HCT116 (cell line): ENCODE data around the gene RSRC1. TPM values are rescaled to one million over a fixed set of nuclear protein-coding genes. Genes with fewer than 3 reads are reported as not detected.

Experiments
- ATAC-seq: fragments of 200-7000 bp; cut with Tn5 transposase; 2 replicates; pipeline ENCODE4 v1.9.1; 2020; ENCODE audit warnings: mild to moderate bottlenecking, moderate library complexity
- BruUV-seq: library from RNA; stranded (reverse); fragments of 400-500 nt; replicated peaks from 2 replicates; lab custom pipeline; 2021; lab: Mats Ljungman, UMichigan
- CTCF ChIA-PET: fragments of 300-600 bp; sonication (Branson Sonifier 250); formaldehyde crosslinking; loops from one replicate; lab custom pipeline; 2021; ENCODE audit warnings: antibody characterized with exemption; lab: Charles Lee
- POLR2A ChIA-PET: fragments of 300-600, 350-600 bp; sonication (Branson Sonifier 250); formaldehyde crosslinking; loops from one replicate; lab custom pipeline; 2021; ENCODE audit warnings: antibody characterized with exemption; lab: Charles Lee
- RAD21 ChIA-PET, 2 experiments: fragments of 300-600 bp; sonication (Branson Sonifier 250); formaldehyde crosslinking; loops; one replicate each; lab custom pipeline; 2023; ENCODE audit warnings: low total read pairs in 2 of 2; ENCODE audit not compliant: uncharacterized antibody in 2 of 2, unreplicated experiment in 2 of 2, low non-redundant PET in 1 of 2; lab: Charles Lee
- DNase-seq: peaks from one replicate; pipeline ENCODE4 v3.0.0-alpha.2; 2010; ENCODE audit warnings: low read depth, low spot score
- H2AFZ ChIP-seq: fragments of 200-600 bp; shearing (Covaris generic), sonication (generic); 2 replicates; pipeline ENCODE4 v1.6.1; 2017; ENCODE audit warnings: low read depth, mixed run types, mixed read lengths, antibody characterized with exemption, low read length; ENCODE audit not compliant: poor library complexity, severe bottlenecking
- H3K27ac ChIP-seq: 2 replicates; pipeline ENCODE4 v1.5.1; 2012; ENCODE audit warnings: low read depth, low read length
- H3K27me3 ChIP-seq: fragments of 200-600 bp; sonication (generic); 2 replicates; pipeline ENCODE4 v1.6.1; 2016; ENCODE audit warnings: mixed run types, low read length, mixed read lengths; ENCODE audit not compliant: insufficient read depth
- H3K36me3 ChIP-seq, 2 experiments: fragments of 200-500 bp in 1 of 2; fragments of 200-600 bp in 1 of 2; sonication (Bioruptor generic) in 1 of 2; sonication (generic) in 1 of 2; 2 replicates each; pipeline versions ENCODE4 v1.5.1 to v1.6.1; 2014 to 2016; ENCODE audit warnings: low read length in 2 of 2, inconsistent platforms in 1 of 2, mixed read lengths in 1 of 2, mixed run types in 1 of 2; ENCODE audit not compliant: insufficient read depth in 2 of 2, control insufficient read depth in 1 of 2
- H3K4me1 ChIP-seq, 2 experiments: fragments of 200-600 bp in 1 of 2; sonication (generic) in 1 of 2; 2 replicates each; pipeline versions ENCODE4 v1.5.1 to v1.6.1; 2012 to 2017; ENCODE audit warnings: low read length in 2 of 2, inconsistent platforms in 1 of 2, mild to moderate bottlenecking in 1 of 2, mixed read lengths in 1 of 2, mixed run types in 1 of 2, moderate library complexity in 1 of 2; ENCODE audit not compliant: insufficient read depth in 2 of 2, control insufficient read depth in 1 of 2
- H3K4me2 ChIP-seq: fragments of 200-600 bp; sonication (generic); 2 replicates; pipeline ENCODE4 v1.6.1; 2017; ENCODE audit warnings: mixed run types, low read length, mixed read lengths
- H3K4me3 ChIP-seq, 2 experiments: fragments of 200-600 bp in 1 of 2; sonication (generic) in 1 of 2; replicated peaks in 1 of 2; 2 replicates each; pipeline ENCODE4 v1.5.1; 2011 to 2016; ENCODE audit warnings: low read length in 2 of 2, control low read depth in 1 of 2, low read depth in 1 of 2, mild to moderate bottlenecking in 1 of 2, mixed read lengths in 1 of 2, mixed run types in 1 of 2
- H3K79me2 ChIP-seq: fragments of 200-600 bp; sonication (generic); 2 replicates; pipeline ENCODE4 v1.6.1; 2017; ENCODE audit warnings: mild to moderate bottlenecking, mixed run types, low read length, moderate library complexity, mixed read lengths; ENCODE audit not compliant: insufficient read depth
- H3K9ac ChIP-seq: fragments of 200-600 bp; sonication (generic); 2 replicates; pipeline ENCODE4 v1.6.1; 2016; ENCODE audit warnings: low read length, mixed read lengths
- H3K9me2 ChIP-seq: fragments of 200-600 bp; sonication (generic), shearing (Covaris generic); 2 replicates; pipeline ENCODE4 v1.6.1; 2017; ENCODE audit warnings: mixed run types, mild to moderate bottlenecking, moderate library complexity; ENCODE audit not compliant: insufficient read depth
- H3K9me3 ChIP-seq, 2 experiments: fragments of 200-500 bp in 1 of 2; fragments of 200-600 bp in 1 of 2; sonication (Bioruptor generic) in 1 of 2; sonication (generic) in 1 of 2; 2 replicates each; pipeline ENCODE4 v1.6.1; 2014 to 2017; ENCODE audit warnings: low read length in 2 of 2, mixed read lengths in 2 of 2, inconsistent platforms in 1 of 2, low read depth in 1 of 2, mild to moderate bottlenecking in 1 of 2, mixed run types in 1 of 2, moderate library complexity in 1 of 2; ENCODE audit not compliant: control insufficient read depth in 1 of 2, insufficient read depth in 1 of 2
- H4K20me1 ChIP-seq: fragments of 200-600 bp; sonication (generic), shearing (Covaris generic); 2 replicates; pipeline ENCODE4 v1.6.1; 2017; ENCODE audit warnings: mixed run types, mild to moderate bottlenecking, moderate library complexity; ENCODE audit not compliant: insufficient read depth
- CBX3 ChIP-seq: IDR thresholded peaks from 2 replicates; pipeline ENCODE4 v1.6.1; 2012; ENCODE audit warnings: low read depth
- CEBPB ChIP-seq: IDR thresholded peaks from 2 replicates; pipeline ENCODE4 v1.6.1; 2012; ENCODE audit warnings: low read depth
- CTCF ChIP-seq, 3 experiments: fragments of 200-600 bp in 1 of 3; sonication (generic) in 1 of 3; IDR thresholded peaks in 2 of 3; conservative IDR thresholded peaks in 1 of 3; 2 replicates each; pipeline ENCODE4 v1.5.1; 2012 to 2017; ENCODE audit warnings: low read depth in 2 of 3, low read length in 2 of 3, antibody characterized with exemption in 1 of 3, borderline replicate concordance in 1 of 3, control low read depth in 1 of 3, mild to moderate bottlenecking in 1 of 3, mixed read lengths in 1 of 3, mixed run types in 1 of 3, moderate library complexity in 1 of 3; ENCODE audit not compliant: insufficient read depth in 1 of 3
- EZH2 ChIP-seq: fragments of 200-600 bp; sonication (generic); IDR thresholded peaks from 2 replicates; pipeline ENCODE4 v1.6.1; 2017; ENCODE audit warnings: antibody characterized with exemption, mixed run types
- EZH2phosphoT487 ChIP-seq: fragments of 200-600 bp; IDR thresholded peaks from 2 replicates; pipeline ENCODE4 v1.6.1; 2018; ENCODE audit warnings: antibody characterized with exemption, borderline replicate concordance
- POLR2A ChIP-seq: IDR thresholded peaks from 2 replicates; pipeline ENCODE4 v1.7.0; 2011; ENCODE audit warnings: borderline replicate concordance; ENCODE audit not compliant: insufficient read depth, insufficient read length; ENCODE audit errors: extremely low read depth
- POLR2AphosphoS5 ChIP-seq: IDR thresholded peaks from 2 replicates; pipeline ENCODE4 v1.6.1; 2011; ENCODE audit warnings: mild to moderate bottlenecking, low read depth, low read length, moderate library complexity
- RAD21 ChIP-seq: IDR thresholded peaks from 2 replicates; pipeline ENCODE4 v1.6.1; 2012; ENCODE audit warnings: low read depth, mild to moderate bottlenecking
- SIN3A ChIP-seq: IDR thresholded peaks from 2 replicates; pipeline ENCODE4 v1.6.1; 2012; ENCODE audit warnings: low read depth
- SP1 ChIP-seq: IDR thresholded peaks from 2 replicates; pipeline ENCODE4 v1.6.1; 2012; ENCODE audit warnings: low read depth
- SRF ChIP-seq: IDR thresholded peaks from 2 replicates; pipeline ENCODE4 v1.6.1; 2012; ENCODE audit warnings: low read depth
- TCF7L2 ChIP-seq: IDR thresholded peaks from 2 replicates; pipeline ENCODE4 v1.7.0; 2011; ENCODE audit warnings: borderline replicate concordance, inconsistent platforms; ENCODE audit not compliant: insufficient read depth, insufficient read length; ENCODE audit errors: extremely low read depth
- YY1 ChIP-seq: IDR thresholded peaks from 2 replicates; pipeline ENCODE4 v1.6.1; 2011; ENCODE audit warnings: low read length, low read depth, moderate library complexity, mild to moderate bottlenecking; ENCODE audit not compliant: insufficient replicate concordance; ENCODE audit errors: extremely low read depth
- ZNF274 ChIP-seq: fragments of 200-500 bp; sonication (Bioruptor generic); IDR thresholded peaks from 2 replicates; pipeline ENCODE4 v1.6.1; 2014; ENCODE audit warnings: mild to moderate bottlenecking, low read depth, low read length, inconsistent platforms
- intact Hi-C: fragments of 100-400 bp; cut with micrococcal nuclease; formaldehyde crosslinking; loops from 2 replicates; pipeline ENCODE4 v1.10.0; 2022
- total RNA-seq: library from RNA; stranded (reverse); gene quantifications from one replicate; pipeline ENCODE4 v1.2.1, GENCODE V29; 2021; ENCODE audit not compliant: unreplicated experiment
- TF ChIP-seq, protein P1 (sequence below): IDR thresholded peaks from 2 replicates; pipeline ENCODE4 v1.6.1; 2012
- TF ChIP-seq, protein P2 (sequence below): IDR thresholded peaks from 2 replicates; pipeline ENCODE4 v1.6.1; 2012
- TF ChIP-seq, protein P3 (sequence below): IDR thresholded peaks from 2 replicates; pipeline ENCODE4 v1.6.1; 2011; ENCODE audit warnings: mild to moderate bottlenecking, low read length, moderate library complexity; ENCODE audit not compliant: insufficient replicate concordance; ENCODE audit errors: extremely low read depth

Gene RSRC1
- total RNA-seq, 1 experiment from 2014 or later, result 37.1 TPM

GRCh38 chr3:158134363-158134762 is 24.5 kb downstream of the RSRC1 start:
- intact Hi-C loops, result no loop called here
- CTCF ChIA-PET, result no interaction called here
- BruUV-seq, result no TSS peak

More at GRCh38 chr3:158134363-158134762, 24.5 kb downstream of the RSRC1 start:
- DNase-seq (no peak), ATAC-seq (no peak)
- RAD21 ChIA-PET, result interaction anchor here in 1 of 2 experiments (1.0 kb wide), 1 partner anchor 24 kb away, joined by 3 read pairs; no protein-coding TSS in a partner anchor
- no peak overlapping the region for H3K9ac ChIP-seq
- no peaks in the 10 kb centered on the region for H3K9me3 ChIP-seq
- no peak overlapping the region for H3K4me2 ChIP-seq
- no peak for TF ChIP-seq SRF
- TF ChIP-seq, protein P1, sequence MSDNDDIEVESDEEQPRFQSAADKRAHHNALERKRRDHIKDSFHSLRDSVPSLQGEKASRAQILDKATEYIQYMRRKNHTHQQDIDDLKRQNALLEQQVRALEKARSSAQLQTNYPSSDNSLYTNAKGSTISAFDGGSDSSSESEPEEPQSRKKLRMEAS, result no peak
- no peak for TF ChIP-seq EZH2
- TF ChIP-seq CBX3, result no peak
- no peak for TF ChIP-seq RAD21
- TF ChIP-seq, protein P2, sequence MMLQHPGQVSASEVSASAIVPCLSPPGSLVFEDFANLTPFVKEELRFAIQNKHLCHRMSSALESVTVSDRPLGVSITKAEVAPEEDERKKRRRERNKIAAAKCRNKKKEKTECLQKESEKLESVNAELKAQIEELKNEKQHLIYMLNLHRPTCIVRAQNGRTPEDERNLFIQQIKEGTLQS, result no peak
- TF ChIP-seq CEBPB, result no peak
- no peak for TF ChIP-seq POLR2A
- TF ChIP-seq YY1, result no peak
- TF ChIP-seq SP1, result no peak
- no peak for TF ChIP-seq SIN3A
- TF ChIP-seq TCF7L2, result no peak
- TF ChIP-seq ZNF274, result no peak
- TF ChIP-seq, protein P3, sequence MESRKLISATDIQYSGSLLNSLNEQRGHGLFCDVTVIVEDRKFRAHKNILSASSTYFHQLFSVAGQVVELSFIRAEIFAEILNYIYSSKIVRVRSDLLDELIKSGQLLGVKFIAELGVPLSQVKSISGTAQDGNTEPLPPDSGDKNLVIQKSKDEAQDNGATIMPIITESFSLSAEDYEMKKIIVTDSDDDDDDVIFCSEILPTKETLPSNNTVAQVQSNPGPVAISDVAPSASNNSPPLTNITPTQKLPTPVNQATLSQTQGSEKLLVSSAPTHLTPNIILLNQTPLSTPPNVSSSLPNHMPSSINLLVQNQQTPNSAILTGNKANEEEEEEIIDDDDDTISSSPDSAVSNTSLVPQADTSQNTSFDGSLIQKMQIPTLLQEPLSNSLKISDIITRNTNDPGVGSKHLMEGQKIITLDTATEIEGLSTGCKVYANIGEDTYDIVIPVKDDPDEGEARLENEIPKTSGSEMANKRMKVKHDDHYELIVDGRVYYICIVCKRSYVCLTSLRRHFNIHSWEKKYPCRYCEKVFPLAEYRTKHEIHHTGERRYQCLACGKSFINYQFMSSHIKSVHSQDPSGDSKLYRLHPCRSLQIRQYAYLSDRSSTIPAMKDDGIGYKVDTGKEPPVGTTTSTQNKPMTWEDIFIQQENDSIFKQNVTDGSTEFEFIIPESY, result no peak
- no peak for TF ChIP-seq POLR2AphosphoS5
- TF ChIP-seq EZH2phosphoT487, result no peak
- no peak for TF ChIP-seq CTCF (IDR thresholded peaks at IDR 0.05 in 2 of 3, conservative IDR thresholded peaks at IDR 0.05 in 1 of 3; ENCODE audit: borderline replicate concordance in 1 of 3, insufficient read depth in 1 of 3, low read depth in 2 of 3, low read length in 2 of 3)
- H4K20me1 ChIP-seq, result peaks cover 4% of the 10 kb centered on the region; the same call in 1 of the 2 replicates
- POLR2A ChIA-PET, result no interaction called here
- no peaks in the 10 kb centered on the region for H3K4me1 ChIP-seq
- no peaks in the 10 kb centered on the region for H3K9me2 ChIP-seq
- H3K4me3 ChIP-seq, result no peak overlapping the region
- H3K79me2 ChIP-seq, result peaks cover 20% of the 10 kb centered on the region; the same call in 1 of the 2 replicates
- H3K27me3 ChIP-seq, result no peaks in the 10 kb centered on the region
- H3K27ac ChIP-seq, result no peak overlapping the region
- H2AFZ ChIP-seq, result no peak overlapping the region
- no peaks in the 10 kb centered on the region for H3K36me3 ChIP-seq
